Measurements from ENCODE around the gene ZNF485.
"Not testable (repeated sequence)": the region's sequence is repeated elsewhere in the genome, so short reads cannot be mapped to it uniquely, and the experiment has no call there.

The ZNF485 gene

GRCh38 chr10:43607199-43607573 is 948 bp downstream of the ZNF485 start:
- no peak for DNase-seq

GRCh38 chr10:43610636-43611035 is 4.4 kb downstream of the ZNF485 start:
- DNase-seq, result no peak

GRCh38 chr10:43616697-43617370 is 10.6 kb downstream of the ZNF485 start:
- DNase-seq, result no peak

- DNase-seq, result no peak
Observed at GRCh38 chr10:43619368-43619767, 13.1 kb downstream of the ZNF485 start.

- DNase-seq, result no peak
Observed at GRCh38 chr10:43622038-43622437, 15.8 kb downstream of the ZNF485 start.

GRCh38 chr10:43623351-43623750 is 17.1 kb downstream of the ZNF485 start:
- DNase-seq, result no peak

GRCh38 chr10:43627942-43628341 is 21.7 kb downstream of the ZNF485 start:
- no peak for DNase-seq

- DNase-seq, result no peak
Observed at GRCh38 chr10:43628956-43629355, 22.7 kb downstream of the ZNF485 start.

GRCh38 chr10:43635816-43636215 is 29.6 kb downstream of the ZNF485 start:
- not testable (repeated sequence) for DNase-seq

GRCh38 chr10:43640603-43641002 is 34.4 kb downstream of the ZNF485 start:
- no peak for DNase-seq

GRCh38 chr10:43644252-43644651 is 38.0 kb downstream of the ZNF485 start:
- no peak for DNase-seq

- DNase-seq, result no peak
Observed at GRCh38 chr10:43645866-43646265, 39.6 kb downstream of the ZNF485 start.

GRCh38 chr10:43647576-43647975 is 41.3 kb downstream of the ZNF485 start:
- no peak for DNase-seq

GRCh38 chr10:43648095-43648397 is 41.8 kb downstream of the ZNF485 start:
- DNase-seq, result no peak

- peak; percentile 82 for DNase-seq
Observed at GRCh38 chr10:43648398-43649184, 42.4 kb downstream of the ZNF485 start, which contains the start of gene ZNF32. ZNF32 (minus strand) TSS chr10:43648881; CDS start chr10:43646133, 2,748 bp downstream.

- DNase-seq, result no peak
Observed at GRCh38 chr10:43649185-43649523, 42.9 kb downstream of the ZNF485 start.

- DNase-seq, result no peak
Observed at GRCh38 chr10:43653746-43654145, 47.5 kb downstream of the ZNF485 start.

GRCh38 chr10:43655311-43655710 is 49.1 kb downstream of the ZNF485 start:
- DNase-seq, result no peak

GRCh38 chr10:43658227-43658626 is 52.0 kb downstream of the ZNF485 start:
- no peak for DNase-seq

- DNase-seq, result no peak
Observed at GRCh38 chr10:43665054-43665453, 58.8 kb downstream of the ZNF485 start.

GRCh38 chr10:43666552-43666951 is 60.3 kb downstream of the ZNF485 start:
- DNase-seq, result no peak

- no peak for DNase-seq
Observed at GRCh38 chr10:43667317-43667731, 61.1 kb downstream of the ZNF485 start.
